ENCODE measurements around the gene ISCA1.

GRCh38 chr9:86322973-86323644 is 40.8 kb upstream of the ISCA1 start:
- TF ChIP-seq CTCF (conservative IDR thresholded peaks at IDR 0.05; ENCODE audit: low read depth, low read length), result no peak
- TF ChIP-seq EZH2 (IDR thresholded peaks at IDR 0.05; ENCODE audit: borderline replicate concordance, low read depth, low read length, poor library complexity, severe bottlenecking), result no peak
